Measurements from ENCODE around the gene PARVB.

Gene PARVB

DNA sequence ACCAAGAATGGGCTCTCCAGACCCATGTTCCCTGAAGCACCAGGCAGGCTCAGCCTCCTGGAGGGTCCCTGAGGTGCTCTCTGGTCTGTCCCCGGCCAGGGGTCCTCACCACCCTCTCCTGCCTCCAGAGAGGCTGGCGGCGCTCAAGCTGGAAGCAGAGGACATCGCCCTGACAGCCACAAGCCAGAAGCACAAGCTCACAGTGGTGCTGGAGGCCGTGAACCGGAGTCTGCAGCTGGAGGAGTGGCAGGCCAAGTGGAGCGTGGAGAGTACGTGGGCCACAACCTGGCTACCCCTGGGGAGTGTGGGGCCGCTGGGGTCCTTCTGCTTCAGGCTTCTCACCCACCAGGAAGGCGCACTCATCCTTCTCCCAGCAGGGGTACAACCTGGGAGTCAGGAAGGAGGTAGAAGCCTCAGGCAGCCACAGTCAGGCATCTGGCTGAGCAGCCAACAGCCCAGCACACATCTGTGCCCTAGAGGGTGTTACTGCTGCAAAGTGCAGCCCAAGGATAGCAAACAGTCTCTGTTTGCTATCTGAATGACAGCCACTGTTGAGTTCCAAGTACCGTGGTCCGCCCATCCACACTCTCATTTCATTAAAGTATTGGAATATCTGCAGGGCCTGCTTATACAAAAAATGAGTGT is 165.0 kb downstream of the PARVB start:
- no peaks in the 10 kb centered on the region for H3K9me3 ChIP-seq (ENCODE audit: control insufficient read depth in 5 of 5, low read length in 5 of 5)
- no peak overlapping the region for H3K9ac ChIP-seq (ENCODE audit: low read length in 5 of 5)
- no peak overlapping the region for H3K4me3 ChIP-seq (ENCODE audit: low read depth in 1 of 5, low read length in 5 of 5)
- H3K27me3 ChIP-seq (ENCODE audit: control insufficient read depth in 5 of 5, insufficient read depth in 4 of 5, low read length in 5 of 5) = peaks cover 3 to 8% (median 6%) of the 10 kb centered on the region in 5 donors
- H3K36me3 ChIP-seq (ENCODE audit: control insufficient read depth in 5 of 5, insufficient read depth in 5 of 5, low read length in 5 of 5) = peaks cover 0 to 4% (median 0%) of the 10 kb centered on the region in 5 donors
- peaks cover 0 to 2% (median 0%) of the 10 kb centered on the region in 5 donors for H3K4me1 ChIP-seq (ENCODE audit: control insufficient read depth in 5 of 5, insufficient read depth in 5 of 5, low read length in 5 of 5)
- H3K27ac ChIP-seq (ENCODE audit: low read depth, low read length) = no peak overlapping the region

DNA sequence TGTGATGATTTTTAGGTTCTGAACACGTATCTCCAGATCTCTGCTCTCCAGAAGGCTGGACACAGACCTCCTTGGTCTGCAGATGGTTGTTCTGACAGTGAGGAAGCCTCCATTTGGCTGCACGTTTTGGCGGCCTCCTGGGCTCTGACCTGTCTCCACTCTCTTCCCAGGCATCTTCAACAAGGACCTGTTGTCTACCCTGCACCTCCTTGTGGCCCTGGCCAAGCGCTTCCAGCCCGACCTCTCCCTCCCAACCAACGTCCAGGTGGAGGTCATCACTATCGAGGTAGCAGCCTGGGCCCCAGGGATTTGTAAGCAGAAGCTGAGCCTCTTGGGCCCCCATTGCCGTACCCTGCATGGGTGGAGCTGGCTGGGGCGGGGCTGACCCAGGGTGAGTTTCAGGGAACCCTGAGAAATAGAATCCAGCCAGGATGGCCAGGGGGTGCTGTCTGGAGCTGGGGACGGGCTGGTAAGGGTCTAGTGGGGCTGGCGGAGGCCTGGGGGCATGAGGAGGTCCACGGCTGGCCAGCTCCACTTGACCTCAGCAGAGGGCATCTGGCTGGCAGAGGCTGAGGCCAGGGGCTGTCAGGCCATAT is 166.4 kb downstream of the PARVB start:
- peaks cover 0 to 4% (median 0%) of the 10 kb centered on the region in 5 donors for H3K36me3 ChIP-seq (ENCODE audit: control insufficient read depth in 5 of 5, insufficient read depth in 5 of 5, low read length in 5 of 5)
- no peak overlapping the region for H3K9ac ChIP-seq (ENCODE audit: low read length in 5 of 5)
- H3K27me3 ChIP-seq (ENCODE audit: control insufficient read depth in 5 of 5, insufficient read depth in 4 of 5, low read length in 5 of 5) = peaks cover 3 to 16% (median 9%) of the 10 kb centered on the region in 5 donors
- no peaks in the 10 kb centered on the region for H3K9me3 ChIP-seq (ENCODE audit: control insufficient read depth in 5 of 5, low read length in 5 of 5)
- H3K4me1 ChIP-seq (ENCODE audit: control insufficient read depth in 5 of 5, insufficient read depth in 5 of 5, low read length in 5 of 5) = peaks cover 0 to 2% (median 0%) of the 10 kb centered on the region in 5 donors
- H3K4me3 ChIP-seq (ENCODE audit: low read depth in 1 of 5, low read length in 5 of 5) = no peak overlapping the region
- H3K27ac ChIP-seq (ENCODE audit: low read depth, low read length) = no peak overlapping the region

DNA sequence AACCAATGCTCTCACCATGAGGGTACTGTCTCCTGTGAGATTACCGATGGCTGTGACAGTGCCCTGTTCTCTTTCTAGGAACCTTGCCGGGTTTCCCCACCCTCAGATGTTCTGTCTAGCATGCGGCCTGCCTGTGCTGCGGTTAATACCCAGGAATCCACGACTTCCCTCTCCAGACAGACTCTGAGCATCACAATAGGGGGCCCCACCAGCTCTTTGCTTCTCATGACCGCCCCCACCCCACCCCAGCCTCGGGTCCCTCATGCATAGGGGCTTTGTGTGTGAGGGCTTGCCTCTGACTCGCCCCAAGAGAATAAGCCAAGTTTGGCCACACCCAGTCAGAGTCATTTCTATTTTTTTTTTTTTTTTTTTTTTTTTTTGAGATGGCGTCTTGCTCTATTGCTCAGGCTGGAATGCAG is 166.9 kb downstream of the PARVB start:
- H3K9me3 ChIP-seq (ENCODE audit: control insufficient read depth in 5 of 5, low read length in 5 of 5) = no peaks in the 10 kb centered on the region
- H3K4me1 ChIP-seq (ENCODE audit: control insufficient read depth in 5 of 5, insufficient read depth in 5 of 5, low read length in 5 of 5) = peaks cover 0 to 2% (median 0%) of the 10 kb centered on the region in 5 donors
- no peak overlapping the region for H3K9ac ChIP-seq (ENCODE audit: low read length in 5 of 5)
- no peak overlapping the region for H3K4me3 ChIP-seq (ENCODE audit: low read depth in 1 of 5, low read length in 5 of 5)
- H3K27ac ChIP-seq (ENCODE audit: low read depth, low read length) = no peak overlapping the region
- H3K36me3 ChIP-seq (ENCODE audit: control insufficient read depth in 5 of 5, insufficient read depth in 5 of 5, low read length in 5 of 5) = peaks cover 0 to 2% (median 0%) of the 10 kb centered on the region in 5 donors
- peaks cover 3 to 17% (median 9%) of the 10 kb centered on the region in 5 donors for H3K27me3 ChIP-seq (ENCODE audit: control insufficient read depth in 5 of 5, insufficient read depth in 4 of 5, low read length in 5 of 5)

DNA sequence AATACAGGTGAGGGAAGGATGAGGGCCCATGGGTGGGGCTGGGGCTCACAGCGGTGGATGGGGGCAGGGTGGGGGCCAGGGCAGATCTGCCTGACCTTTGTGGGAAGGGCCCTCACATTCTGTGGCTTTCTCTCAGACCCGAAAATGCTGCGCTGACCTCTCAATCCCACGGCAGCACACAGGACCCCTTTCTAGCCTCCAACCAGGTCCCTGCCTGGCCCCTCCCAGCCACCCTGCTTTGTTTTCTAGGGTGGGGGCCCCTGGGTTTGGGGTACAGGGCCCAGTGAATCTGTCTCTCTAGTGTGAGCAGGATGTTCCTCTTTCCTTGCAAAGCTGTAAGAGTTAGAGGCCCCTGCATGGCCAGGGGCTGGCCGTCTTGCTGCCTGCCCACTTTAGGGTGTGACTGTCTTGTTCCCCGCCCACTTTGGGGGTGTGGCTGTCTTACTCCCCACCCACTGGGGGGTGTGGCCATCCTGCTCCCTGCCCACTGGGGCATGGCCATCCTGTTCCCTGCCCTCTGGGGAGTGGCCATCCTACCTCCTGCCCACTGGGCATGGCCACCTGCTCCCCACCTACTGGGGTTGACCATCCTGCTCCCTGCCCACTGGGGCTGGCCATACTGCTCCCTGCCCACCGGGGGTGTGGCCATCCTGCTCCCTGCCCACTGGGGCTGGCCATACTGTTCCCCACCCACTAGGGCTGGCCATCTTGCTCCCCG is 168.2 kb downstream of the PARVB start:
- Histone ChIP-seq H3K9ac (ENCODE audit: low read length in 5 of 5) (no peak overlapping the region), H3K4me3 (ENCODE audit: low read depth in 1 of 5, low read length in 5 of 5) (no peak overlapping the region), H3K9me3 (ENCODE audit: control insufficient read depth in 5 of 5, low read length in 5 of 5) (no peaks in the 10 kb centered on the region), H3K4me1 (ENCODE audit: control insufficient read depth in 5 of 5, insufficient read depth in 5 of 5, low read length in 5 of 5) (peaks cover 0 to 2% (median 0%) of the 10 kb centered on the region in 5 donors), H3K27me3 (ENCODE audit: control insufficient read depth in 5 of 5, insufficient read depth in 4 of 5, low read length in 5 of 5) (peaks cover 5 to 19% (median 12%) of the 10 kb centered on the region in 5 donors), H3K36me3 (ENCODE audit: control insufficient read depth in 5 of 5, insufficient read depth in 5 of 5, low read length in 5 of 5) (peaks cover 0 to 2% (median 0%) of the 10 kb centered on the region in 5 donors), H3K27ac (ENCODE audit: low read depth, low read length) (no peak overlapping the region)

DNA sequence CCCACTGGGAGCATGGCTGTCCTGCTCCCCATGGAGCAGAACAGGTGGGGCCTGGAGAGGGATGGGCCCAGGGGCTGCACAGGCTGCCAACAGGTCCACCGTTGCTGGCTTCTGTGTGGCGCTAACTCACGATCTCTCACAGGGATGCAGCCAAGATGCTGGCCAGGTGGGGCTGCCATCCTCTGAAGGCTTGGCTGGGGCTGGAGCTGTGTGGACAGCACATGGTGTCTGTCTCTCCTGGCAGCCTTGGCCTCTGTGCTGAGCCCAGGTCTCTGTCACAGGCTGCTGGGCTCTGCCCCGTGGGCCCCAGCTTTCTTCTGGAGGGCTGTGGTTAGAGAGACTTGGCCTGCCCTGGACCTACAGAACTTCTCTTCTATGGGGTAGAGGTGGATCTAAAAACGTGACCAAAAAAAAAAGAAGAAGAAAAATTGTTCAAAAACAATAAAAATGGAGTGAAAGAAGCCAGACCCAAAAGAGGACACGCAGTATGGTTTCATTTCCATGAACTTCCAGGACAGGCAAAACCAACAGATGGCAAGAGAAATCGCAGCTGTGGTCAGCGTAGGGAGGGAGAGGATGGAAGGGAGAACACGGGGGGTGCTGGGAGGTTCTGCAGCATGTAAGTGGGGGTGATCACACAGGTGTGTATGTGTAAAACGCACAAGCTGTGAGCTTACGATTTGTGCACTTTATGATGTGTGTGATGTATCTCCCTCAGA is 168.9 kb downstream of the PARVB start:
- Histone ChIP-seq H3K9ac (ENCODE audit: low read length in 5 of 5) (no peak overlapping the region), H3K27ac (ENCODE audit: low read depth, low read length) (no peak overlapping the region), H3K9me3 (ENCODE audit: control insufficient read depth in 5 of 5, low read length in 5 of 5) (no peaks in the 10 kb centered on the region), H3K27me3 (ENCODE audit: control insufficient read depth in 5 of 5, insufficient read depth in 4 of 5, low read length in 5 of 5) (peaks cover 5 to 20% (median 10%) of the 10 kb centered on the region in 5 donors), H3K4me1 (ENCODE audit: control insufficient read depth in 5 of 5, insufficient read depth in 5 of 5, low read length in 5 of 5) (peaks cover 0 to 2% (median 0%) of the 10 kb centered on the region in 5 donors), H3K36me3 (ENCODE audit: control insufficient read depth in 5 of 5, insufficient read depth in 5 of 5, low read length in 5 of 5) (peaks cover 0 to 2% (median 0%) of the 10 kb centered on the region in 5 donors), H3K4me3 (ENCODE audit: low read depth in 1 of 5, low read length in 5 of 5) (no peak overlapping the region)

DNA sequence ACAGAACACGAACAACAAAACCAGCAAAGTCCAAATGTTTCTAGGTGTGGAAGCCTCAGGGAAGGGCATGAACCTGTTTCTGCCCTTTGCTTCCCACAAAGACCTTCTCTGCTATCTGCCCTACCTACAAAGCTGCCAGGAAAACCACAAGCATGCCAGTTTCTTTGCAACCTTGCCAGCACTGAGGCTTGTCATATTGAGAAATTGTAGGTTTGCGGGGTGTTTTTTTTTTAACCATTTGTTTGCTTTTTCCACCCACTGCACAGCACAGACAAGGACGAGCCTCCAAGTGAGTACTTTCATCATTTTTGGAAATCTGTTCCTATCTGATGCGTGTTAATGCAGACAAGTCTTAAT is 169.4 kb downstream of the PARVB start:
- H3K9ac ChIP-seq (ENCODE audit: low read length in 5 of 5) = no peak overlapping the region
- no peaks in the 10 kb centered on the region for H3K9me3 ChIP-seq (ENCODE audit: control insufficient read depth in 5 of 5, low read length in 5 of 5)
- no peak overlapping the region for H3K4me3 ChIP-seq (ENCODE audit: low read depth in 1 of 5, low read length in 5 of 5)
- H3K36me3 ChIP-seq (ENCODE audit: control insufficient read depth in 5 of 5, insufficient read depth in 5 of 5, low read length in 5 of 5) = peaks cover 0 to 2% (median 0%) of the 10 kb centered on the region in 5 donors
- no peak overlapping the region for H3K27ac ChIP-seq (ENCODE audit: low read depth, low read length)
- peaks cover 3 to 20% (median 10%) of the 10 kb centered on the region in 5 donors for H3K27me3 ChIP-seq (ENCODE audit: control insufficient read depth in 5 of 5, insufficient read depth in 4 of 5, low read length in 5 of 5)
- H3K4me1 ChIP-seq (ENCODE audit: control insufficient read depth in 5 of 5, insufficient read depth in 5 of 5, low read length in 5 of 5) = peaks cover 0 to 2% (median 0%) of the 10 kb centered on the region in 5 donors

DNA sequence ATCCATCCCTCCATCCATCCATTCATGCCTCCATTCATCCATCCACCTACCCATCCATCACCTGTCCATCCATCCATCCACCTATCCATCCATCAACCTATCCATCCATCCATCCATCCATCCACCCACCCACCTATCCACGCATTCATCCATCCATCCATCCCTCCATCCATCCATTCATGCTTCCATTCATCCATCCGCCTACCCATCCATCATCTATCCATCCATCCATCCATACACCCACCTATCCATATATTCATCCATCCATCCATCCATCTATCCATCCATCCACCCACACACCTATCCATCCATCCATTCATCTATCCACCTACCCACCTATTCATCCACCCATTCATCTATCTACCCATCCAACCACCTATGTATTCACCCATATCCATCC is 170.5 kb downstream of the PARVB start:
- Histone ChIP-seq H3K9ac (ENCODE audit: low read length in 5 of 5) (no peak overlapping the region), H3K27me3 (ENCODE audit: control insufficient read depth in 5 of 5, insufficient read depth in 4 of 5, low read length in 5 of 5) (peaks cover 3 to 20% (median 17%) of the 10 kb centered on the region in 5 donors), H3K27ac (ENCODE audit: low read depth, low read length) (no peak overlapping the region), H3K36me3 (ENCODE audit: control insufficient read depth in 5 of 5, insufficient read depth in 5 of 5, low read length in 5 of 5) (peaks cover 0 to 7% (median 0%) of the 10 kb centered on the region in 5 donors), H3K4me1 (ENCODE audit: control insufficient read depth in 5 of 5, insufficient read depth in 5 of 5, low read length in 5 of 5) (peaks cover 0 to 2% (median 0%) of the 10 kb centered on the region in 5 donors), H3K9me3 (ENCODE audit: control insufficient read depth in 5 of 5, low read length in 5 of 5) (no peaks in the 10 kb centered on the region), H3K4me3 (ENCODE audit: low read depth in 1 of 5, low read length in 5 of 5) (no peak overlapping the region)

DNA sequence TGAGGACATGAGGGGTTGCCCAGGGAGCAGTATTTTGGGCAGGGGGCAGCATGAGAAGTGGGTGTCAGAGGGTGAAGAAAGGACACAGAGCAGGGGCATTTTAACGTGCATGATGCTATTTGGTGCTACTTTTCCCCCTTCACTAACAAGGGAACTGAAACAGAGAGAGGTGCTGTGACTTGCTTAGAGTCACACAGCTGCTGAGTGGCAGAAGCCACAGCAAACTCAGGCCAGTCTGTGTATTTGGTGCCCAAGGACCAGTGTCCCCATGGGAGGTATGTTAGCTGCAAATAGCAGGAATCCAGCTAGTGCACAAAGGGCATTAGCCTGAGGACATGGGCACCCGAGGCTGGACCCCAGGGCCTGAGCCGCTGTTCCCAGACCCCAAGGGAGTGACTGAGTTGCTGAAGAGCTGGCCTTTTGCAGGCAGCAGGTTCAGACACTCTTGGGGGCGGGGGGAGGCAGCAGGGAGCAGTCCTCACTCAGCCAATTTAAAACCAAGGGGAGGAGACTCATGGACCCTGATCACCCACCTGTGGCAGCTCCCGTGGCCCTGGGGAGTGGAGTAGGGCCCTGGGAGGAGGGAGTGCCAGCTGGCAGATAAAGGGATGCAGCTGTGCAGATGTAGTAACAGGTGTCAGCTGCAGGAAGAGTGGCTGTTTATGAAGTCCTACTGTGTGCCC is 171.2 kb downstream of the PARVB start:
- peaks cover 0 to 7% (median 0%) of the 10 kb centered on the region in 5 donors for H3K36me3 ChIP-seq (ENCODE audit: control insufficient read depth in 5 of 5, insufficient read depth in 5 of 5, low read length in 5 of 5)
- peaks cover 0 to 2% (median 0%) of the 10 kb centered on the region in 5 donors for H3K4me1 ChIP-seq (ENCODE audit: control insufficient read depth in 5 of 5, insufficient read depth in 5 of 5, low read length in 5 of 5)
- H3K9me3 ChIP-seq (ENCODE audit: control insufficient read depth in 5 of 5, low read length in 5 of 5) = no peaks in the 10 kb centered on the region
- peaks cover 5 to 24% (median 17%) of the 10 kb centered on the region in 5 donors for H3K27me3 ChIP-seq (ENCODE audit: control insufficient read depth in 5 of 5, insufficient read depth in 4 of 5, low read length in 5 of 5)
- H3K27ac ChIP-seq (ENCODE audit: low read depth, low read length) = no peak overlapping the region
- no peak overlapping the region for H3K9ac ChIP-seq (ENCODE audit: low read length in 5 of 5)
- no peak overlapping the region for H3K4me3 ChIP-seq (ENCODE audit: low read depth in 1 of 5, low read length in 5 of 5)

DNA sequence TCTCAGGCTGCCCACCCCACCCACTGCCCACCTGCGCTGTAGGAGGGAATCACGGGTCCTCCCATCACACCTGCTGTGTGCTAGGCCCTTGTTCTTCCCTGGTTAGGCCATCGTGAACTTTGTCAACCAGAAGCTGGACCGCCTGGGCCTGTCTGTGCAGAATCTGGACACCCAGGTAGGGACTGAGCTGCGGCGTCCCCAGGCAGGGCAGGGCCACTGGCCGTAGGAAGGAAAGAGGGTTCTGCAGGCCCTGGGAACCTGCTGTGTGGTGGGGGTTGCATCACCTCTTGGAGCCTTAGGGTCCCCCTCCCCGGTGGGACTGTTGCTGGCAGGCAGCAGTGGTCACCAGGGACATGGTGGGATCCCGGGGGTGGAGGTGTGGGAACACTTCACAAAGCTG is 172.1 kb downstream of the PARVB start:
- no peak overlapping the region for H3K9ac ChIP-seq (ENCODE audit: low read length in 5 of 5)
- peaks cover 0 to 5% (median 0%) of the 10 kb centered on the region in 5 donors for H3K4me1 ChIP-seq (ENCODE audit: control insufficient read depth in 5 of 5, insufficient read depth in 5 of 5, low read length in 5 of 5)
- no peak overlapping the region for H3K4me3 ChIP-seq (ENCODE audit: low read depth in 1 of 5, low read length in 5 of 5)
- no peaks in the 10 kb centered on the region for H3K9me3 ChIP-seq (ENCODE audit: control insufficient read depth in 5 of 5, low read length in 5 of 5)
- H3K27me3 ChIP-seq (ENCODE audit: control insufficient read depth in 5 of 5, insufficient read depth in 4 of 5, low read length in 5 of 5) = peaks cover 11 to 31% (median 18%) of the 10 kb centered on the region in 5 donors
- peaks cover 0 to 7% (median 0%) of the 10 kb centered on the region in 5 donors for H3K36me3 ChIP-seq (ENCODE audit: control insufficient read depth in 5 of 5, insufficient read depth in 5 of 5, low read length in 5 of 5)
- no peak overlapping the region for H3K27ac ChIP-seq (ENCODE audit: low read depth, low read length)
